K562 (cell line): Measurements from ENCODE around the gene AP2A2. TPM values are rescaled to one million over a fixed set of nuclear protein-coding genes. Genes with fewer than 3 reads are reported as not detected.

ENCODE experiments used
- ATAC-seq: fragments of 200-7000 bp; cut with Tn5 transposase; 3 replicates; pipeline ENCODE4 v1.9.1; 2020; ENCODE audit warnings: moderate library complexity
- BruUV-seq: library from RNA; stranded (reverse); fragments of 400-500 nt; replicated peaks from 2 replicates; lab custom pipeline; 2021; lab: Mats Ljungman, UMichigan
- CTCF ChIA-PET: fragments of 300-600 bp; formaldehyde crosslinking; extraction: SDS; loops from one replicate; lab custom pipeline; 2021; ENCODE audit warnings: low intra/inter-chr PET ratio; lab: Yijun Ruan, JAX
- POLR2A ChIA-PET: fragments of 300-600, 350-650 bp; sonication (Branson Sonifier 250); formaldehyde crosslinking; extraction: SDS; loops from one replicate; lab custom pipeline; 2021; ENCODE audit warnings: antibody characterized with exemption, inconsistent platforms; lab: Yijun Ruan, JAX
- DNase-seq, 4 experiments: peaks; one replicate each; pipeline versions ENCODE4 v3.0.0 to v3.0.0-alpha.2; 2011 to 2018; ENCODE audit warnings: low spot score in 3 of 4, mixed read lengths in 3 of 4; ENCODE audit errors: extremely low read depth in 1 of 4
- FAIRE-seq: peaks from 2 replicates; lab custom pipeline; 2011; peaks lifted over from hg19 to GRCh38; lab: Jason Lieb, UNC
- H2AFZ ChIP-seq: 2 replicates; pipeline ENCODE4 v1.6.0; 2011; ENCODE audit warnings: low read depth, low read length, control low read depth, inconsistent platforms
- H3K27ac ChIP-seq: fragments of 200-600 bp; 3 replicates; pipeline ENCODE4 v1.8.0; 2011; ENCODE audit warnings: low read depth, mild to moderate bottlenecking, control low read depth, inconsistent platforms, low read length, moderate library complexity, mixed read lengths; ENCODE audit errors: extremely low read depth
- H3K27me3 ChIP-seq, 2 experiments: fragments of 300-600 bp in 1 of 2; 2 replicates in 1 of 2; 3 replicates in 1 of 2; pipeline versions ENCODE4 v1.6.0 to v1.8.0; 2011; ENCODE audit warnings: inconsistent platforms in 2 of 2, low read length in 2 of 2, mild to moderate bottlenecking in 1 of 2, mixed read lengths in 1 of 2, moderate library complexity in 1 of 2; ENCODE audit not compliant: control insufficient read depth in 2 of 2, insufficient read depth in 2 of 2
- H3K36me3 ChIP-seq: fragments of 300-600 bp; 3 replicates; pipeline ENCODE4 v1.8.0; 2011; ENCODE audit warnings: mild to moderate bottlenecking, low read length, inconsistent platforms; ENCODE audit not compliant: control insufficient read depth, insufficient read depth
- H3K4me1 ChIP-seq, 2 experiments: fragments of 200-600 bp in 1 of 2; replicated peaks in 1 of 2; 2 replicates in 1 of 2; 3 replicates in 1 of 2; pipeline versions ENCODE4 v1.5.1 to v1.8.0; 2011; ENCODE audit warnings: inconsistent platforms in 2 of 2, low read length in 2 of 2, mild to moderate bottlenecking in 1 of 2, mixed read lengths in 1 of 2, moderate library complexity in 1 of 2; ENCODE audit not compliant: control insufficient read depth in 2 of 2, insufficient read depth in 2 of 2
- H3K4me2 ChIP-seq: 2 replicates; pipeline ENCODE4 v1.6.1; 2011; ENCODE audit warnings: low read length, control low read depth, inconsistent platforms, mixed read lengths; ENCODE audit not compliant: insufficient read depth
- H3K4me3 ChIP-seq: fragments of 200-600 bp; sonication (generic), shearing (Covaris generic); 2 replicates; pipeline ENCODE4 v1.5.1; 2016; ENCODE audit warnings: control low read depth, inconsistent platforms
- H3K79me2 ChIP-seq: fragments of 200-600 bp; 3 replicates; pipeline ENCODE4 v1.8.0; 2011; ENCODE audit warnings: low read length, inconsistent platforms; ENCODE audit not compliant: control insufficient read depth, insufficient read depth
- H3K9ac ChIP-seq, 2 experiments: 2 replicates each; pipeline versions ENCODE4 v1.6.0 to v1.6.1; 2011; ENCODE audit warnings: low read depth in 2 of 2, low read length in 2 of 2, control low read depth in 1 of 2, inconsistent platforms in 1 of 2, mild to moderate bottlenecking in 1 of 2, mixed read lengths in 1 of 2; ENCODE audit not compliant: insufficient read depth in 1 of 2
- H3K9me1 ChIP-seq: one replicate; pipeline ENCODE4 v1.6.0; 2011; ENCODE audit warnings: inconsistent platforms, mild to moderate bottlenecking, low read length, moderate library complexity; ENCODE audit not compliant: control insufficient read depth, insufficient read depth
- H3K9me3 ChIP-seq: replicated peaks from 2 replicates; pipeline ENCODE4 v1.5.1; 2011; ENCODE audit warnings: low read depth, low read length, inconsistent platforms; ENCODE audit not compliant: control insufficient read depth, insufficient read depth
- H4K20me1 ChIP-seq: replicated peaks from 2 replicates; pipeline ENCODE4 v1.6.1; 2011; ENCODE audit warnings: low read length, inconsistent platforms, mixed read lengths; ENCODE audit not compliant: control insufficient read depth, insufficient read depth
- CREBBP ChIP-seq: IDR thresholded peaks from one replicate; pipeline ENCODE4 v1.6.1; 2012; ENCODE audit warnings: low read depth, mild to moderate bottlenecking, control low read depth, inconsistent platforms, low read length
- GTF2E2 ChIP-seq: fragments of 200-800 bp; sonication (Bioruptor generic); IDR thresholded peaks from 2 replicates; pipeline ENCODE4 v1.6.1; 2016; ENCODE audit warnings: missing genetic modification characterization, missing compliant biosample characterization
- HDAC2 ChIP-seq: fragments of 450-650 bp; IDR thresholded peaks from 2 replicates; pipeline ENCODE4 v1.6.1; 2016; ENCODE audit warnings: mild to moderate bottlenecking
- KLF10 ChIP-seq: fragments of 250-450 bp; sonication (Bioruptor Pico); IDR thresholded peaks from 2 replicates; pipeline ENCODE4 v1.6.1; 2021; ENCODE audit warnings: matching md5 sums
- MBD2 ChIP-seq: sonication (generic); IDR thresholded peaks from 2 replicates; pipeline ENCODE4 v1.6.1; 2016; ENCODE audit warnings: low read depth, borderline replicate concordance
- MEF2D ChIP-seq: conservative IDR thresholded peaks from 2 replicates; pipeline ENCODE4 v1.6.1; 2016; ENCODE audit warnings: low read depth, missing genetic modification characterization, missing compliant biosample characterization
- MYC ChIP-seq, 2 experiments: fragments of 250-450 bp in 1 of 2; sonication (Bioruptor Pico) in 1 of 2; IDR thresholded peaks; 2 replicates each; pipeline versions ENCODE4 v1.5.1 to v1.6.1; 2012 to 2021; ENCODE audit warnings: low read depth in 2 of 2, borderline replicate concordance in 1 of 2, improper control_type of control experiment in 1 of 2, low read length in 1 of 2, mild to moderate bottlenecking in 1 of 2, moderate library complexity in 1 of 2
- NFIX ChIP-seq: fragments of 250-450 bp; sonication (Bioruptor Pico); IDR thresholded peaks from 2 replicates; pipeline ENCODE4 v1.4.0; 2020; ENCODE audit warnings: low read depth, mild to moderate bottlenecking, moderate library complexity
- PRMT5 ChIP-seq: sonication (generic); formaldehyde crosslinking; IDR thresholded peaks from 2 replicates; pipeline ENCODE4 v1.5.0; 2020; ENCODE audit warnings: missing genetic modification reagents
- RUNX1 ChIP-seq: sonication (generic); IDR thresholded peaks from 2 replicates; pipeline ENCODE4 v1.6.1; 2016; ENCODE audit warnings: antibody characterized with exemption, low read depth
- SMARCB1 ChIP-seq: IDR thresholded peaks from 2 replicates; pipeline ENCODE4 v1.6.1; 2011; ENCODE audit warnings: improper control_type of control experiment, low read depth; ENCODE audit not compliant: insufficient read length
- TARDBP ChIP-seq: fragments of 450-650 bp; IDR thresholded peaks from 2 replicates; pipeline ENCODE4 v1.6.1; 2016
- ZNF133 ChIP-seq: fragments of 250-450 bp; sonication (Bioruptor Pico); IDR thresholded peaks from 2 replicates; pipeline ENCODE4 v1.4.0; 2020; ENCODE audit warnings: mild to moderate bottlenecking
- ZNF583 ChIP-seq: fragments of 250-450 bp; sonication (Bioruptor Pico); IDR thresholded peaks from 2 replicates; pipeline ENCODE4 v1.4.0; 2020
- WGBS: fragments of 100-300 bp; shearing (Covaris generic); methylation state at CpG from one replicate; pipeline ENCODE4 v1.1.6; 2016; ENCODE audit warnings: low coverage, mixed read lengths; ENCODE audit not compliant: insufficient coverage; ENCODE audit errors: missing lambda C conversion rate; 5-methylcytosine and 5-hydroxymethylcytosine counted together
- in situ Hi-C: fragments of 300-500 bp; cut with MboI; formaldehyde crosslinking; loops from 4 replicates; pipeline ENCODE4 v1.15.0; 2018; ENCODE audit warnings: inconsistent platforms, mixed read lengths
- intact Hi-C: fragments of 100-400 bp; cut with micrococcal nuclease; formaldehyde crosslinking; loops from 2 replicates; pipeline ENCODE4 v1.14.2; 2022
- polyA plus RNA-seq, 8 experiments: library from polyadenylated mRNA; depleted of rRNA in 4 of 8; stranded (reverse) in 5 of 8; unstranded in 3 of 8; fragments of >200 nt; fragmentation: Nextera tagmentation in 2 of 8; fragmentation: Illumina TruSeq in 1 of 8; extraction: Ambion mirVana in 2 of 8; extraction: Trizol in 1 of 8; gene quantifications; 2 replicates each; pipeline versions ENCODE4 v1.2.1 to v1.2.3, GENCODE V29; 2011 to 2014; ENCODE audit warnings: inconsistent platforms in 1 of 8, missing spikeins in 1 of 8
- total RNA-seq, 7 experiments: library from RNA; depleted of rRNA in 6 of 7; stranded (reverse); fragments of >200 nt in 6 of 7; fragmentation: Illumina TruSeq in 2 of 7; extraction: Trizol in 2 of 7; gene quantifications; 2 replicates each; pipeline versions ENCODE4 v1.2.1 to v1.2.3, GENCODE V29; 2011 to 2021; ENCODE audit warnings: low replicate concordance in 1 of 7
- TF ChIP-seq, protein P1 (sequence below): sonication (generic); formaldehyde crosslinking; IDR thresholded peaks from 2 replicates; pipeline ENCODE4 v1.8.0; 2022; ENCODE audit warnings: mild to moderate bottlenecking, low read depth, missing genetic modification reagents
- TF ChIP-seq, protein P2 (sequence below): fragments of 250-450 bp; sonication (Bioruptor Pico); IDR thresholded peaks from 2 replicates; pipeline ENCODE4 v1.4.0; 2020
- TF ChIP-seq, protein P3 (sequence below): fragments of 250-450 bp; sonication (Bioruptor Pico); IDR thresholded peaks from 2 replicates; pipeline ENCODE4 v1.4.0; 2020; ENCODE audit warnings: mild to moderate bottlenecking, moderate library complexity

AP2A2 gene
- total and polyA plus RNA-seq, 9 of the 15 experiments (the other 6 are each of a cell fraction or from before 2014, with no cell fraction given): 0.69 to 41.7 (median 15.2) TPM

DNA sequence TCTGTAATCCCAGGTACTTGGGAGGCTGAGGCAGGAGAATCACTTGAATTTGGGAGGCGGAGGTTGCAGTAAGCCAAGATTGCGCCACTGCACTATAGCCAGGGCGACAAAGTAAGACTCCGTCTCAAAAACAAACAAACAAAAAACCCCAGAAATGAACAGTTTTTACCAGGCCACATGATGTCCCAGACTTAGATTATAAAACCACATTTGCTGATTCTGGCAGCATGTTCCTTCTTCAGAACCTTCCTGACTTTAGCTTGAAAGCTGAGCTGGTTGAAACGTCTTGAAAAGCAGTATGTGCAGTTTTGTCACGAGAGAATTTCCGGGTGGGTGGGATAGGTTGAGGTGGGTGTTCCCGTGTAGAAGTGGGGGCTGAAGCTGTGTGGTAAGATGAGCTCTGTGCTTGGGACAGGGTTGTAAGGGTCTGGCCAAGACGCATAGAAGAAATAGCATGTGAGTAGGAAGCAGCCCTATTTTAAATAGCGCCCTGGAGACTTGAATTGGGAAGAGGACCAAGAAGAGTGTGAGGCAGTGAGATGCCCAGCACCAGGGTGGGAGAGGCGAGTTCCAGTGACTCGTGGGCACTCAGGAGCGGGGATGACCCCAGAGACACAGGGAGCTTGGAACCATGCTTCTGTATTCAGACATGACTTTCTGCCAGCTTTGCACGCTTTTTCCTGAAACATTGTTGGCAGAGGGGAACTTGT lies 7.6 kb downstream of the AP2A2 start:
- POLR2A ChIA-PET: interaction anchor here (0.7 to 1.3 kb wide), 3 partner anchors 12 to 22 kb away, joined by 3 to 4 read pairs (median 3); no protein-coding TSS in a partner anchor
- H3K36me3 ChIP-seq: 0 out of 3 replicates have a peak, but pooled peaks cover 3% of the 10 kb centered on the region
- no peak overlapping the region; a peak in 2 of 4 replicates for H3K9ac ChIP-seq
- TF ChIP-seq, protein P1, sequence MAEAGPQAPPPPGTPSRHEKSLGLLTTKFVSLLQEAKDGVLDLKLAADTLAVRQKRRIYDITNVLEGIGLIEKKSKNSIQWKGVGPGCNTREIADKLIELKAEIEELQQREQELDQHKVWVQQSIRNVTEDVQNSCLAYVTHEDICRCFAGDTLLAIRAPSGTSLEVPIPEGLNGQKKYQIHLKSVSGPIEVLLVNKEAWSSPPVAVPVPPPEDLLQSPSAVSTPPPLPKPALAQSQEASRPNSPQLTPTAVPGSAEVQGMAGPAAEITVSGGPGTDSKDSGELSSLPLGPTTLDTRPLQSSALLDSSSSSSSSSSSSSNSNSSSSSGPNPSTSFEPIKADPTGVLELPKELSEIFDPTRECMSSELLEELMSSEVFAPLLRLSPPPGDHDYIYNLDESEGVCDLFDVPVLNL (CRISPR knock-in tag): no peak
- no peak for TF ChIP-seq KLF10 (CRISPR knock-in tag)
- TF ChIP-seq MYC (IDR thresholded peaks at IDR 0.05; ENCODE audit: low read depth, low read length): no peak
- TF ChIP-seq MYC (CRISPR knock-in tag; IDR thresholded peaks at IDR 0.05; ENCODE audit: borderline replicate concordance, low read depth): no peak
- TF ChIP-seq MEF2D (tag): no peak
- TF ChIP-seq HDAC2: no peak
- no peak for TF ChIP-seq RUNX1
- TF ChIP-seq GTF2E2 (tag): no peak
- no peak for TF ChIP-seq PRMT5
- no peak for TF ChIP-seq ZNF583 (CRISPR knock-in tag)
- no peak for TF ChIP-seq NFIX (CRISPR knock-in tag)
- TF ChIP-seq SMARCB1: no peak
- no peak for TF ChIP-seq MBD2
- TF ChIP-seq, protein P2, sequence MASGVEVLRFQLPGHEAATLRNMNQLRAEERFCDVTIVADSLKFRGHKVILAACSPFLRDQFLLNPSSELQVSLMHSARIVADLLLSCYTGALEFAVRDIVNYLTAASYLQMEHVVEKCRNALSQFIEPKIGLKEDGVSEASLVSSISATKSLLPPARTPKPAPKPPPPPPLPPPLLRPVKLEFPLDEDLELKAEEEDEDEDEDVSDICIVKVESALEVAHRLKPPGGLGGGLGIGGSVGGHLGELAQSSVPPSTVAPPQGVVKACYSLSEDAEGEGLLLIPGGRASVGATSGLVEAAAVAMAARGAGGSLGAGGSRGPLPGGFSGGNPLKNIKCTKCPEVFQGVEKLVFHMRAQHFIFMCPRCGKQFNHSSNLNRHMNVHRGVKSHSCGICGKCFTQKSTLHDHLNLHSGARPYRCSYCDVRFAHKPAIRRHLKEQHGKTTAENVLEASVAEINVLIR (CRISPR knock-in tag): no peak
- no peak for TF ChIP-seq TARDBP
- no peak for TF ChIP-seq ZNF133 (CRISPR knock-in tag)
- TF ChIP-seq, protein P3, sequence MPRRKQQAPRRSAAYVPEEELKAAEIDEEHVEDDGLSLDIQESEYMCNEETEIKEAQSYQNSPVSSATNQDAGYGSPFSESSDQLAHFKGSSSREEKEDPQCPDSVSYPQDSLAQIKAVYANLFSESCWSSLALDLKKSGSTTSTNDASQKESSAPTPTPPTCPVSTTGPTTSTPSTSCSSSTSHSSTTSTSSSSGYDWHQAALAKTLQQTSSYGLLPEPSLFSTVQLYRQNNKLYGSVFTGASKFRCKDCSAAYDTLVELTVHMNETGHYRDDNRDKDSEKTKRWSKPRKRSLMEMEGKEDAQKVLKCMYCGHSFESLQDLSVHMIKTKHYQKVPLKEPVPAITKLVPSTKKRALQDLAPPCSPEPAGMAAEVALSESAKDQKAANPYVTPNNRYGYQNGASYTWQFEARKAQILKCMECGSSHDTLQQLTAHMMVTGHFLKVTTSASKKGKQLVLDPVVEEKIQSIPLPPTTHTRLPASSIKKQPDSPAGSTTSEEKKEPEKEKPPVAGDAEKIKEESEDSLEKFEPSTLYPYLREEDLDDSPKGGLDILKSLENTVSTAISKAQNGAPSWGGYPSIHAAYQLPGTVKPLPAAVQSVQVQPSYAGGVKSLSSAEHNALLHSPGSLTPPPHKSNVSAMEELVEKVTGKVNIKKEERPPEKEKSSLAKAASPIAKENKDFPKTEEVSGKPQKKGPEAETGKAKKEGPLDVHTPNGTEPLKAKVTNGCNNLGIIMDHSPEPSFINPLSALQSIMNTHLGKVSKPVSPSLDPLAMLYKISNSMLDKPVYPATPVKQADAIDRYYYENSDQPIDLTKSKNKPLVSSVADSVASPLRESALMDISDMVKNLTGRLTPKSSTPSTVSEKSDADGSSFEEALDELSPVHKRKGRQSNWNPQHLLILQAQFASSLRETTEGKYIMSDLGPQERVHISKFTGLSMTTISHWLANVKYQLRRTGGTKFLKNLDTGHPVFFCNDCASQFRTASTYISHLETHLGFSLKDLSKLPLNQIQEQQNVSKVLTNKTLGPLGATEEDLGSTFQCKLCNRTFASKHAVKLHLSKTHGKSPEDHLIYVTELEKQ (CRISPR knock-in tag): no peak
- no peak for TF ChIP-seq CREBBP
- H3K4me1 ChIP-seq: peaks cover 10 to 17% of the 10 kb centered on the region in 2 experiments
- ATAC-seq: no peak
- H3K9me3 ChIP-seq: no peaks in the 10 kb centered on the region
- 62% methylated on average over 14 of the region's 14 CpGs for WGBS
- H3K27ac ChIP-seq: no peak overlapping the region
- intact Hi-C loops (no loop called here), in situ Hi-C loops (no loop called here)
- CTCF ChIA-PET: no interaction called here
- no peak for FAIRE-seq
- DNase-seq: no peak
- BruUV-seq: no TSS peak
- no peaks in the 10 kb centered on the region for H3K27me3 ChIP-seq
- H4K20me1 ChIP-seq: 0 out of 2 replicates have a peak, but pooled peaks cover 2% of the 10 kb centered on the region
- H2AFZ ChIP-seq: no peak overlapping the region
- H3K4me3 ChIP-seq: no peak overlapping the region
- H3K9me1 ChIP-seq: no peaks in the 10 kb centered on the region
- no peak overlapping the region for H3K4me2 ChIP-seq
- peaks cover 58% of the 10 kb centered on the region for H3K79me2 ChIP-seq
